Smooth muscle cell (in vitro differentiated cells): Measurements from ENCODE around the gene NLRP9. TPM values are rescaled to one million over a fixed set of nuclear protein-coding genes. Genes with fewer than 3 reads are reported as not detected.

Source experiments
- DNase-seq: peaks from one replicate; lab custom pipeline; 2025; ENCODE audit not compliant: unreplicated experiment; lab: John Stamatoyannopoulos, UW
- H2AFZ ChIP-seq: fragments of 200-600 bp; sonication (generic); 2 replicates; pipeline ENCODE4 v1.6.0; 2016; ENCODE audit warnings: antibody characterized with exemption, low read depth, mild to moderate bottlenecking
- H3F3A ChIP-seq: fragments of 200-600 bp; sonication (generic); 2 replicates; pipeline ENCODE4 v1.6.0; 2017; ENCODE audit warnings: antibody characterized with exemption, low read depth
- H3K27ac ChIP-seq: fragments of 200-600 bp; sonication (generic); 2 replicates; pipeline ENCODE4 v1.5.1; 2016; ENCODE audit warnings: low read depth, mild to moderate bottlenecking
- H3K27me3 ChIP-seq: fragments of 200-600 bp; sonication (generic); 2 replicates; pipeline ENCODE4 v1.6.1; 2016; ENCODE audit warnings: low read depth, mild to moderate bottlenecking
- H3K36me3 ChIP-seq: fragments of 200-600 bp; sonication (generic); 2 replicates; pipeline ENCODE4 v1.5.1; 2016; ENCODE audit warnings: low read depth
- H3K4me1 ChIP-seq: fragments of 200-600 bp; sonication (generic); 2 replicates; pipeline ENCODE4 v1.5.1; 2016; ENCODE audit warnings: low read depth
- H3K4me2 ChIP-seq: fragments of 200-600 bp; sonication (generic); 2 replicates; pipeline ENCODE4 v1.6.0; 2016; ENCODE audit warnings: mild to moderate bottlenecking
- H3K4me3 ChIP-seq: fragments of 200-600 bp; sonication (generic); 2 replicates; pipeline ENCODE4 v1.5.1; 2016; ENCODE audit warnings: mild to moderate bottlenecking
- H3K79me2 ChIP-seq: fragments of 200-600 bp; sonication (generic); 2 replicates; pipeline ENCODE4 v1.6.0; 2016; ENCODE audit warnings: low read depth, mild to moderate bottlenecking
- H3K9ac ChIP-seq: fragments of 200-600 bp; sonication (generic); 2 replicates; pipeline ENCODE4 v1.6.0; 2016; ENCODE audit warnings: low read depth
- H3K9me3 ChIP-seq: fragments of 200-600 bp; sonication (generic); replicated peaks from 2 replicates; pipeline ENCODE4 v1.5.1; 2016; ENCODE audit warnings: low read depth
- H4K20me1 ChIP-seq: fragments of 200-600 bp; sonication (generic); 2 replicates; pipeline ENCODE4 v1.6.0; 2016; ENCODE audit warnings: low read depth
- CTCF ChIP-seq: fragments of 200-600 bp; sonication (generic); IDR thresholded peaks from 2 replicates; pipeline ENCODE4 v1.5.1; 2017; ENCODE audit warnings: borderline replicate concordance, mild to moderate bottlenecking, antibody characterized with exemption; ENCODE audit not compliant: insufficient read depth, poor library complexity, severe bottlenecking
- WGBS: methylation state at CpG from one replicate; pipeline ENCODE4 v1.1.7; 2016; ENCODE audit warnings: low lambda C conversion rate; 5-methylcytosine and 5-hydroxymethylcytosine counted together
- polyA plus RNA-seq: library from polyadenylated mRNA; unstranded; fragments of >200 nt; fragmentation: Nextera tagmentation; extraction: Ambion mirVana; gene quantifications from 2 replicates; pipeline ENCODE4 v1.2.1, GENCODE V29; 2016
- total RNA-seq: library from RNA; depleted of rRNA; stranded (reverse); fragments of >200 nt; gene quantifications from 2 replicates; pipeline ENCODE4 v1.2.3, GENCODE V29; 2014

NLRP9 gene
- total and polyA plus RNA-seq, 2 experiments from 2014 or later, result 0.07 TPM; not detected in 1

DNA sequence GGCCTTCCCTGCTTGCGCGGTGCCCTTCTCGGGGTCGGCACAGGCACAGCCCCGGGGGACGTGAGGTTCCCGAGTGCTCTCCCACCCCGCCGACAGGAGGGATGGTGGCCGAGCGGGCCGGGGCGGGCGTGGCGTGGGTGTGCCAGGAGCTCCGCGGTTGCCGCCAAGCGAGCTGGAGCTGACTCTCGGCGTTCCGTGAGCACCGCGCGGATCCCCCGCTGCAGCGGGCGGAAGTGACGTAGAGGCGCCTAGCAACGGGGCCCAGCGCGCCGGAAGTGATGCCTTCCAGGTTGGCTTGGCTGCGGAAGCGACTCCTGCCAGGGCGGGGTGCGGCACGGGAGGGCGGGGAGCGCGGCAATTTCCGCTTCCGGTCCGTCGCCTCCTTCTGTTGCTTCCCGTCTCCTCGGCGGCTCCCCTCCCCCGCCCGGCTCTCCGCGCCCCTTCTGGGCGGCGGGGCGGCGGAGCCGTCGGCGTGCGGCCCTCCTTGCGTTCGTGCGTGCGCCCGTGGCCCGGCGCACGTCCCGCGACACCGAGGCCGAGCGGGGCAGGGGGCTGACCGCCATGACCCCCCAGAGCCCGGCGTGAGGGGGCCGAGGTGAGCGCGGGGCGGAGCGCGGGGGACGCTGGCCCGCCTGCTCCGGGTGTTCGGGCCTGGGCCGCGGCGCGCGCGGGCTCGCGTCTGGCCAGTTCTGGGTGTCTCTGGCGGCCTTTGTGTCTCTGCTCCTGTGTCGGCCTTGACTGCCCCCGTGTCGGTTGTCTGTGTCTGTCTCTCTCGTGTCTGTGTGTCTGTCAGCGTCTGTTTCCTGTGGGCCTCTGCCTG, 63.2 kb downstream of the NLRP9 start, which contains the start of gene EPN1:
Gene EPN1, plus strand, starts transcription at position 386 of the 820 bp plus-strand sequence. CDS start 3,402 bp downstream, outside the sequence.
- Histone ChIP-seq H3K9ac (peak within 1 kb of the TSS; percentile 97), H3K27ac (peak within 1 kb of the TSS; percentile 88), H3K4me2 (peak within 1 kb of the TSS; percentile 98), H3K4me3 (peak within 1 kb of the TSS; percentile 87), H4K20me1 (peaks cover 77% of the 10 kb centered on the region), H2AFZ (peak within 1 kb of the TSS; percentile 38), H3K27me3 (no peaks in the 10 kb centered on the region), H3K36me3 (no peaks in the 10 kb centered on the region), H3K9me3 (no peaks in the 10 kb centered on the region), H3K4me1 (peaks cover 5% of the 10 kb centered on the region), H3K79me2 (peaks cover 86% of the 10 kb centered on the region), H3F3A (peaks cover 11% of the 10 kb centered on the region)
- WGBS, result 2% methylated on average over 52 of the region's 101 CpGs
- peak; percentile 88 for DNase-seq
- TF ChIP-seq CTCF, result no peak

GRCh38 chr19:55674459-55674840, 63.8 kb downstream of the NLRP9 start:
- H3K79me2 ChIP-seq, result peaks cover 86% of the 10 kb centered on the region
- DNase-seq, result no peak
- H3K36me3 ChIP-seq, result no peaks in the 10 kb centered on the region
- H3K9me3 ChIP-seq, result no peaks in the 10 kb centered on the region
- H2AFZ ChIP-seq, result no peak overlapping the region
- H3K4me2 ChIP-seq, result peak overlapping the region; percentile 94
- H3F3A ChIP-seq, result peaks cover 11% of the 10 kb centered on the region
- H4K20me1 ChIP-seq, result peaks cover 77% of the 10 kb centered on the region
- peak overlapping the region; percentile 88 for H3K27ac ChIP-seq
- peak overlapping the region; percentile 79 for H3K9ac ChIP-seq
- WGBS, result 35% methylated on average over 17 of the region's 17 CpGs
- no peak for TF ChIP-seq CTCF
- peak overlapping the region; percentile 87 for H3K4me3 ChIP-seq
- H3K27me3 ChIP-seq, result no peaks in the 10 kb centered on the region
- peaks cover 5% of the 10 kb centered on the region for H3K4me1 ChIP-seq

- Histone ChIP-seq H3K27me3 (no peaks in the 10 kb centered on the region), H3K27ac (peak overlapping the region; percentile 88), H4K20me1 (peaks cover 77% of the 10 kb centered on the region), H3K4me1 (peaks cover 5% of the 10 kb centered on the region), H3K9ac (no peak overlapping the region), H3K4me3 (no peak overlapping the region), H2AFZ (no peak overlapping the region), H3K9me3 (no peaks in the 10 kb centered on the region), H3K4me2 (peak overlapping the region; percentile 94), H3K79me2 (peaks cover 86% of the 10 kb centered on the region), H3K36me3 (no peaks in the 10 kb centered on the region), H3F3A (peaks cover 11% of the 10 kb centered on the region)
- no peak for DNase-seq
- TF ChIP-seq CTCF, result no peak
- 93% methylated on average over 7 of the region's 15 CpGs for WGBS
These were observed 64.3 kb downstream of the NLRP9 start for GRCh38 chr19:55673889-55674288.
